Dermis microvascular lymphatic vessel endothelial cell (primary cell): Measurements from ENCODE around the gene ATP11A. TPM values are rescaled to one million over a fixed set of nuclear protein-coding genes. Genes with fewer than 3 reads are reported as not detected.
"Not testable (repeated sequence)": the region's sequence is repeated elsewhere in the genome, so short reads cannot be mapped to it uniquely, and the experiment has no call there.

Experiments
- DNase-seq, 2 donors: peaks; one replicate each; pipeline versions ENCODE4 v3.0.0 to v3.0.0-alpha.2; 2010; ENCODE audit warnings: low read depth in 2 of 2
- total RNA-seq: library from RNA; depleted of rRNA; stranded (reverse); fragments of >200 nt; gene quantifications from 2 replicates; pipeline ENCODE4 v1.2.1, GENCODE V29; 2014

Gene ATP11A
- total RNA-seq, 1 donor from 2014 or later, result 11.2 TPM

DNA sequence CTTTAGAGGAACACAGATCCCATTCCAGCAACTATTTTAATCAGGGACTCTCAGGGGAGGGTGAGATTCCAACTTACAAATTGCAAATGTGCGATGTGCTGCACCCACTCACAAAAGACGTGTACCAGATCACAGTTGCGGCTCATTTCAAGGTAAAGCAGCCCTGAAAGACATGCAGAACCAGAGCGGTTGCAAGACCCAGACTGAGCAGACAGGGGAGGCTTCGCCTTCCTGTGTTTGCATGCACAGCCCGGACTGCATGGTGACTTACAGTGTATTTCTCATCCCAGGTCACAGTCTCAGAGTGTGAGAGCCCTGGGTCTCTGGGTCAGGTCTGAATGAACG lies 84.6 kb downstream of the ATP11A start:
- DNase-seq, result no peak

DNA sequence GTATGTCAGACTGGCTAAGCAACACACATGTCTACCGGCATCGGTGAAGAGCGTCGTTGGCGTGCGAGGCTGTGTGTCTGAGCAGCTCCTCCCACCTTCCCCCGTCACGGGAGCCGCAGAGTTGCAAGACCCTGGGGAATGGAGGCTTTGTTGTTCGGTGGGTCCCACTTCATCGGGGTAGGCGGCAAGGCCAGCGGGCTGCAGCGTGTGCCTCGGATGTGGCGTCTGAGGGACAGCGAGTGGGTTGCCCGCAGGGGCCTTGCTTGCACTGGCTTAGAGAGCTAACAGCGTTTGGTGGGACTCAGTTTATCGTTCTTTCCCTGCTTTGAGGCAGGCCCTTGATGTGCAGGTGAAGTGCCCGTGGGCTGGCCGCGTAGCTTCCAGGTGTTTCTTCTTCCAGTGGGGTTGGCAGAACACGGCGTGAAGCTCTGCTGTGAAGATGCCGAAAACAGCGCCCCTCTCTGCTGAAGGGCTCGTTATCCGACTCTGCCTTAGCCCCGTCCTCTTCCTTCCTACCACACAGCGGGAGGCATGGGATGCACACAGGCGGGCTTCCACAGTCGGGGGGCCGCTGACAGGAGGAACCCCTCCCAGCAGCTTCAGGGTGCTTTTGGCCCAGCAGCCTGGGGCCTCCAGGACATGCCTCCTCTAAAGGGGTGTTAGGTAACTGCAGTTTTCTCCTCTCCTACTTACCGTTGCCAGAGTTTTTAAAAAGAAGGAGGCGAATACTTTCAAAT lies 85.2 kb downstream of the ATP11A start:
- no peak for DNase-seq

DNA sequence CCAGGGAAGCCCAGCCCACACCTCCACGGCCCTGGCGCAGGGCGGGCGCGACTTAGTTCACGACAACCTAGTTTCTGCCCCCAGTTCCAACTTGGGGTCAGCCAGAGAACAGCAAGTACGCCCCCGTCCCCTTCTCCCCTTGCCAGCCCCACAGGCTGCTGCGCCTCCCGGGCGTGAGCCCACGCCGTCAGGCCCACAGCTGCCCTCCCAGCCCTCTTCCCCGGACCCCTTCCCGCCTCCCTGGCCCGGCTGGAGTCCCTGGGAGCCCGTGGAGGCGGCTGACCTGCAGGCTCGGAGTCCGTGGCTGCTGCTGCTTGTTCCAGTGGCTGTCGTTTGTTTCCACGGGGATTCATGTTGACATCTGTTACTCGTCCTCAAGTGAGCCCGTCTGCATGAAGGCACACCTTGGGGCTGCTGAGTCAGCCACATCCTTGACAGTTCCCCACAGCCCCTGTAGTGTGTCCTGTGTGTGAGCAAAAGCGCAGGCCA lies 86.0 kb downstream of the ATP11A start:
- DNase-seq, result no peak

DNA sequence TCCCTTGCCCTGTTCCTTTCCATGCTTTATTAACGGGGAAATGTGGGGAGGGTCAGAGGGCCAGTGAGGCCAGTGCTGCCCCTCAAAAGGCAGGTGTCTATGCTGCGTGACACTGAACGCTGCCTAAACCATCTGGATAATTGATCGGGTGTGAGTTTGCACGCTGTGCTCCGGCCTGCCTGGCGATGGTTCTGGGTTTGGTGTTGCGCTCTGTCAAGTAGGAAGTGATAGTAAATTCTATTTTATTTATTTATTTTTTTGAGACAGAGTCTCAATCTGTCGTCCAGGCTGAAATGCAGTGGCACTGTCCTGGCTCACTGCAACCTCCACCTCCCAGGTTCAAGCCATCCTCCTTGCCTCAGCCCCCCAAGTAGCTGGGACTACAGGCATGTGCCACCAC lies 86.5 kb downstream of the ATP11A start:
- DNase-seq, result no peak

DNA sequence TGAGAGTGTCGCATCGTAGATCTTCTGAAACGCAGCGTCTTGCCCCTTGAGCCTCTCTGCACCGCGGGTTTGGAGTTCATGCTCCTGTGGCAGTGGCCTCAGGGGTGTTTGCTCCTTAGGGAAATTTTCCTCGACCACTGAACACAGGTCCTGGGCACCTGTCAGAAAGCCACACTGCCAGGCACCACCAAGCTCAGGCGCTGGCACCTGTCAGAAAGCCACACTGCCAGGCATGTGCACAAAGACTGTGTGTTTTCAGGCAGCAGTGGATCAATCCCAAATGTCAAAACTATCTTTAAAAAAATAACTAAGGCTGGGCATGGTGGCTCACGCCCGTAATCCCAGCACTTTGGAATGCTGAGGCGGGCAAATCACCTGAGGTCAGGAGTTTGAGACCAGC lies 87.1 kb downstream of the ATP11A start:
- no peak for DNase-seq

DNA sequence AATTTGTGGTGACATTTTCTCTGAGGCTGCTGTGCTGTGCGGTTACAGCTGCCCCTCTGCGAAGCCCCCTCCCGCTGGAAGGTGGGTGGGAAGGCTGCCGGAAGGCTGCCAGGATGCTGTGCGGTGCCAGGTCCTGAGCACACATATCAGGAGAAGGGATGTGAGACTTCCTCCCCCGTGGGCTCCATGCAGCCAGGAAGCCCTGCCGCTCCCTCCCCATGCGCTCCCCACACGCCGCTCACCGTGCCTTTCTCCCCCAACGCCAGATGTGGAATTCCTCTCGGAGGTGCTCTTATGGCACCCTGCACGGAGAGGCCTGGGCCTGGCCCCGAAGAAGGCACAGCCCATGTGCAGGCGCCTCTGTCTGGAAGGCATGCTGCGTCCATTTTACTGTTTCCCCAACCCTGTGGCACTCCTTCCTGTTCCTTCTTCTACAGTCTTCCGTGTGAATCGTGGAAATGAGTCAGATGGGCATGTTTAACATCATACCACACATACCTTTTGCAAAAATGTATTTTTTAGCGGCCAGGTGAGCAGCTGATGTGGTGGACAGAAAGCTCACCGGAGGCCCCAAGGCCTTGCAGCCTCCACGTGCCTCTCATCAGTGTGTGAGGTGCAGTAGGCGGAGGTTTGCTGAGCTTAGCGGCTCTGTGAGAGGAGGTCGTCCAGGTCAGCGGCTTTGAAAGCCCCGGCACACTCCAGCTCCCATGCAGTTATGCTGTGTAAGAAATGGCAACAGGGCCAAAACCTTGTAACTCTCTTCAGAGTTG lies 88.0 kb downstream of the ATP11A start:
- peak in 1 of 2 donors; percentile 13 for DNase-seq

DNA sequence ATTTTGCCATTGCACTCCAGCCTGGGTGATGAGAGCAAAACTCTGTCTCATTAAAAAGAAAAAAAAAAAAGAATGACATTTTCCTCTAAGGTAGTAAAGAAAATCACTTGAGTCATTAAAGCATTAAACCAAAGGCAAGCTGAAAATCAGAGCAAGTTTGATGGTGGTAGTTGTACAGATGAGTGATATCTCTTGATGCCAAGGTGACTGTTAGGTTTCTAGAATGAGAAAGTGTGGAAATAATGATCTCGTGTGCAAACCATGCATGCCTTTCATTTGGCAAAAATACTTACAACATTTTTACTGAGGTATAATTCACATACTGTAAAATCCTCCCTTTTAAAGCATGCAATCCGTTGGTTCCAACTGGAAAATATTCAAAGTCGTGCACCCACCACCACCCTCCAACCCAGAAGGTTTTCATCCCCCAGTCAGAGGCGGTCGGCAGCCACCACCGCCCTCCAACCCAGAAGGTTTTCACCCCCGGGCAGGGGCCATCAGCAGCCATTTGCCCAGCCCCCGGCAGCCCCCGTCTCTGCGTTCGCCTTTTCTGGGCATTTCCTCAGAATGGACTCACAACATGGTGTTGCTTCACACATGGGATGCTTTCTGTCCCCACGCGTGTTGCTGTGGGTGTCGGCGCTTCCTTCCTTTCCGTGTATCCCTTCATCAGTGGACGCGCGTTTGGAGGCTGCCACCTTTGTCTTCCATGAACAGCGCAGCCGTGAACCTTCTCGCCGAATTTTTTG lies 90.2 kb downstream of the ATP11A start:
- no peak for DNase-seq

DNA sequence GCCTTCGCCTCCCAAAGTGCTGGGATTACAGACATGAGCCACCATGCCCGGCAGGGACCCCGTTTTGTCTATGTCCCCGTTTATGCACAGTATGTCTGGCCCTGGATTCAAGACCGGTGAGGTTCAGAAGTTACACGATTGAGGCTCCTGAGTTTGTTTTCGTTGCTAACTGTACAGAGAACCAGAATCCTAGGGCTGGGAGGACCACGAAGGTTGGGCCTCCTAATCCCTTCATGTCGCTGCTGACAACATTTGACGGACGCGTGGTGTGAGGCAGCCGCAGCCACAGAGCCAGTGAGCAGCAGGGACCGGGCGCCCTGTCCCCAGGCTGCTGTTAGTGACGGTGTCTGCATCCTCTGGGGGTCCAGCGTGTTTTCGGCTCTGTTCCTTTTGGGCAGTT lies 91.4 kb downstream of the ATP11A start:
- DNase-seq, result no peak

DNA sequence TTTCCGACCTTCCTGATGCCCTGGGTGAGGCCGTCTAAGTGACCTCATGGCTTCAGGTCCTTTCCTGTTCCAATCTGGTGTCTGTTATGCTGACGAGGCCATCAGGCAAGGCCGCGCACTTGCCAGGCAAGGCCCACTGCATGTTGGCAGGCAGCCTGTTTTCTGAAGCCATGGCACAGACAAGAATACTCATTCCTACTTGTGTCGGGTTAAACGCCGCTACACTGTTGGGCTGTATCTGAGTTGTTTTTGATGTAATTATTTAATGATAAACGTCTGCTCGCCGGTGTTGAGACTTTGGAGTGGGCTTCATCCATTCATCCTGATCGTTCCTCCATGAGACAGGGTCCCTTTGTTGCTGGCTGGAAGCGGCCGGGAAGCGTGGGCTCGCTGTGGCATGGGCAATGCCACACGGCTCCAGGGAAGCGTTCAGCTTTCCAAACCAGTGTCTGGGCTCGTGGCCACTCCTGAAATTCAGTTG lies 92.1 kb downstream of the ATP11A start:
- peak; percentile 63 to 64 for DNase-seq

DNA sequence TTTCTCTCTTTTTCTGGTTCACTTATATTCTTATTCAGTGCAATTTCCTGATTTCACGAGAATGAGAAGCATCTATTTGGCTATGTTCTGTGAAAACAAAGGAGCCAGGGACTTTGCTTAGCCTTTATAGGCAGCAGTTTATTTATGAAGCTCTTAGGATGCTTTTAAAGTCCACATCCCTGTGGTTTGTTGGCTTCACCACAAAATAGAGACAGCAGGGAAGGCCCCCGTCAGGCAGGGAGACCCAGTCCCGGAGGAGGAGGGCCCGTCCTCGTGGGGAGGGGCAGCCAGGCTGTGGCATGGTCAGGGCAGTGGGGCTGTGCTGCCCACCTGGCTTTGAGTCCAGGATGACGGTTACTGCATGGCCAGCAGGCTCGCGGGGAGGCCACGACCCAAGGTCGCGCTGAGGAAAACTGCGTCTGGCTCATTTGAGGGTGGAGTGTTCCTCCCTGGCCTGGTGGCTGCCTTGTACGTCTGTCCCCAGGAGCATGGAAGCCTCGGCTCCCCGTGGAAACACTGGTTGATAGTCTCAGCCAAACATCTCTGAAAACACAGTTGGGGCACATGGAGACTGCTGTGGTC lies 92.7 kb downstream of the ATP11A start:
- no peak for DNase-seq

DNA sequence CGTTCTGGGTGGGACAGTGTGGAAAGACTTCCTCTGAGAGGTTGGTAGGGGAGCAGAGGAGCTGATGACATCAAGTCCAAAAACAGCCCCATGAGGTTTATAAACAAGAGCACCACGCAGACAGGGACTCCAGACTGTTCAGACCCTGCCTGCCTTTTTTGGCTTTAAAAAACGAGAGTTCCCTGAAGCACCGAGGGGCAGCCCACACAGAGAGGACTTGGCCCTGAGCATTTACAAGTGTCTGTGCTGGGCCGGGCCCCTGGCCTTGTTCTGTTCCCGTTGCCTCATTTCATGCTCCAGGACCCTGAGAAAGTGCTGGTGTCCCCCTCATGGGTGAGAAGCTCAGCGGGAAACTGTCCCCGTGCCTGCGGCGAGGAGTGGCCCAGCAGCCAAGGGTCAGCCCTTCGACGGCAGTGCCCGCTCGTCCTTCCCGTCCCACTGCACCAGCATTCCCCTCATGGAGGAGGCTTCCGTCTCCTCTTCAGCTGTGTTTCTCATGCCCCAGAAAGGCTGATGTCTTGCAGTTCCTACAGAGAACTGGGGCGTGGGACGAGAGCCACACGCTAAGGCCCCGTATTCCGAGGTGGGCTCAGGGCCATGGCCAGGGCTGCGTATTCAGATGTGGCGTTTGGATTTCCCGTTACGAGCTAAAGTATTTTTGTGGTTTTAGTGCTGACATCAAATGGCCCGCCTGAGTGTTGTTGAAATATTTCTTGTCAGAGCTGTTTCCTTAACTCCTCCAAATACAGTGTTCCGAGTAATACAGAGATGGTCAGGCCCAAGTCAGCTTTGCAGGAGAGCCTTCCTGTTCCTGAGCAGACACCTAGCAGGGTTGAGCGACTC lies 93.5 kb downstream of the ATP11A start:
- no peak for DNase-seq

DNA sequence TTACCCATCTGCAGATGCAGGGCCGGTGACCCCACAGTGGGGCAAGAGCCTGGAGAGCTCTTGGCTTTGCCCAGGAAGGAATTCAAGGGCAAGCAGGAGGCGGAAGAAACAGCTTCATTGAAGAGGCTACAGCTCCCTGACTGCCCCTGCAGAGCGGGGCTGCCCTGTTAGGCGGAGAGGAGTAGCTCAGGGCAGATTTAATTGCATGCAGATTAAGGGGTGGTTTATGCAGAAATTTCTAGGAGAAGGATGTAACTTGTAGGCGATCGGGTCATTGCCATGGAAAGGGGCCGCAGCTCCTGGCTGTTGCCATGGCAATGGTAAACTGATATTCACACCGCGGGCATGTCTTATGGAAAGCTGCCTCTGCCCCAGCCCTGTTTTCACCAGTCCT lies 94.1 kb downstream of the ATP11A start:
- DNase-seq, result no peak

DNA sequence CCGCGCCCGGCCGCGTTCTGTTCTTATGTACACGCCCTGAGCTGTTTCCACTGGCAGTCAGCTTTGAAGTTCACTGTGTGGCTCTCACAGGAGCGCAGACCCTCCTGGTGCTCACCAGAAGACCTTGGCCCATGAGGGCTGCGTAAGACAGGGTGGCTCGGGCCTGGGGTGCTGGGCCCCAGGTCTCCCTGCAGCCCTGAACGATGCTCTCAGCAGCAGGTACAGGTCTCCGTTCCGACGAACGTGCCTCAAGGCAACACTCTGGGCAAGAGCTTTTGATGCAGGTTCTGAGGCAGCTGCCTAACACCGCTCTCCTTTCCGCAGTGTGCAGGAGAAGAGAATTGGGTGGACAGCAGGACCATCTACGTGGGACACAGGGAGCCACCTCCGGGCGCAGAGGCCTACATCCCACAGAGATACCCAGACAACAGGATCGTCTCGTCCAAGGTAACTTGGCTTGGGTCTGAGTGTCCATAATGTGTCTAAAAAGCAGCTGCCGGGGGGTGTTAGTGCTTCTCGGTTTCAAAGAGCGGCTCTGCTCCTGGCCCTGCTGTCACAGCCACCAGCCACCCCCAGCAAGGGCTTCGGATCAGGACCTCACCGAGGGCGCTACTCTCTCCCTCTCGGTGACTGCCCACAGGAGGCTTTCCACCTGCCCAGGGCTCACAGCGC lies 95.1 kb downstream of the ATP11A start:
- DNase-seq, result no peak

DNA sequence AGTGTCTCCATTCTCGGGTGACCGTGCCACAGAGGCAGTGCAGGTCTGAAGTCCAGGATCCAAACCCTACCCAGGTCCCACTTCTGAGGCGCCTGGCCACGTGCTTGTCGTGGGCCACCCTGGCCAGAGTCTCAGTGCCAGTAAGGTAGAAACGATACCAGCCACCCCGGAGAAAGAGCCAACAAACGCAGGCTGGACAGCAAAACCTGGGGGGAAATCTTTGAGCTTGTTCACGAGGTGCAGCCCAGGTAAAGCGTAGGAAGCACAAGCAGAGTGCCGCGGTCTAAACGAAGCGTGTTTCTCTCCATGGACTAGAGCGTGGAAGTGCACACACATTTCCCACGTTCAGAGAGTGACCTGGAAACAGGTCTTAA lies 95.6 kb downstream of the ATP11A start:
- DNase-seq, result no peak

DNA sequence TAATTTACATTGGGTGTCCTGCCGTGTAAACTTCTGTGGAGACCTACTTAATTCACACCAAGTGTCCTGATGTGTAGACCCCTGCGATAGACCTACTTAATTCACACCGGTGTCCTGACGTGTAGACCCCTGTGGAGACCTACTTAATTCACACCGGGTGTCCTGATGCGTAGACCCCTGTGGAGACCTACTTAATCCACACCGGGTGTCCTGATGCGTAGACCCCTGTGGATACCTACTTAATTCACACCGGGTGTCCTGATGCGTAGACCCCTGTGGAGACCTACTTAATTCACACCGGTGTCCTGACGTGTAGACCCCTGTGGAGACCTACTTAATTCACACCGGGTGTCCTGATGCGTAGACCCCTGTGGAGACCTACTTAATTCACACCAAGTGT lies 97.0 kb downstream of the ATP11A start:
- not testable (repeated sequence) for DNase-seq

DNA sequence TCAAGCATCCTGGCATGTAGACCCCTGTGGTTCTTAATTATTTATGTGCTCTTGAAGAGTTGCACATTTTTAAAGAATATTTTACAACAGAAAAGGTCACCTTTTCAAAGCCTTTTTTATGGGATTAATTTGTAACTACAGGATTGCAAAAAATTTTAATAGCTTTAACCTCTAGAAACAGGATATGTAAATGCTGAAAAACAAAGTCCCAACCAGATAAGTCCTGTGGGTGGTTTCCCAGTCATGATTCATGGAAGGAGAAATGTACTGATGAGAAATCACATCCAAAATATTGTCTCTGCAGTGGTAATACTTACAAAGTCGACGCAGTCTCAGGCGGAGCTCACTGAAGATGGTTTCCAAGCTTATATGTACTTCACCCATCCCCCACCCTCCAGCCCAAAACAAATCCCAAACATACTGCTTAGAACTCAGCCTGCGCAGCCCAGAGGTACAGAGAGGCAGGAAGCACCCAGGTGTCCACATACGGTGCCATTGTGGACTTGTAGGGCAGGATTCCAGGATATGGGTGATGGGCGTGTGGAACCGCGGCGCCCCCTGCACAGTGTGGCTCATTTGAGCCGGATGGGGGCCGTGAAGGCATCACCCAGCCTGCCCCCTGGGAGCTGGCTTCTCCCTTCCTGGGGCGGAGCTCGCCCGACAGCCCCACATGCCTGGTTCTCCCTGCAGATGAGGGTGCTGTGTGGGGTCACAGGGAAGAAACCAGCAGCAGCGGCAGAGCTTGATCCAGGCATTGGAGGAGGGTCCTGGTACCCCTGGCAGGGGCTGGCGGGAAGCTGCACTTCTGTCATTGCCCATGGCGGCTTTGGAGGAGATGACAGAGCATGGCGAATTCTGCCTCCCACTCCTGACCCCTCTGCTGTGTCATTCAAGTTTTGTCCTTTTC lies 101.2 kb downstream of the ATP11A start:
- DNase-seq, result no peak

DNA sequence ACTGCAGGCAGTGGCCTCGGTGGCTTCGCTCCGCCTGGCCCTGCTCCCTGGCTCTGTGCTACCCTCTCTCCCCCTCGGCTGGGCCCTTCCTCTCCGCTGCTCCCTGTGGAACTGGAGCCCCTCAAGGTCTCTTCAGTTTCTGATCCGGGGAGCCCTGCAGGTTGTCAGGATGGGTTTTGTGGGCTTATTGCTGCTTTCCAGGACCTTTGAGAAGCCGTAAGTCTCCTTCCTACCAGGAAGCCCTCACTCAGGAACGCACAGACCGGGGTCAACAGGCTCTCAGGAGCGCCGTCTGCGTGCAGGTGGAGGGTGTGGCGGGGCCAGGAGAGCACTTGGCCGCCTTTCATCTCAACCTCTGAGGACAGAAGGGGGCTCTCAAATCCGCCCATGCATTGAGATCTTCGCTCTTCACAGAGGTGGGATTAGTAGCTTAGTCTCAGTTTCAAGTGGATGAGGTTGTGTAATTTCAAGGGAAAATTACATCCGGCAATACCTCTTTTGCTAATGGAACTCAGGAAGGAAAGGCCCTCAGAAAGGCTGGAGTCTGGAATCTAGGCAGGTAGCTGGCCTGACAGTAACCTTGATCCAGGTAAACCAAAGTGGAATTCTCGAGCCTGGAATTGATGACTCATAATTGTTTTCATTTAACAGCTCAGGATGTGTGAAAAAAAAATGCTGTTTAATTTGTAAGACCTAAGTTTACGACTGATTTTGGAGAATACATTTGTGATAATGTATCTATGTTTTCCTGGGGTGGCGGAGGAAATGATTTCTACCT lies 102.0 kb downstream of the ATP11A start:
- DNase-seq, result peak in 1 of 2 donors; percentile 11

DNA sequence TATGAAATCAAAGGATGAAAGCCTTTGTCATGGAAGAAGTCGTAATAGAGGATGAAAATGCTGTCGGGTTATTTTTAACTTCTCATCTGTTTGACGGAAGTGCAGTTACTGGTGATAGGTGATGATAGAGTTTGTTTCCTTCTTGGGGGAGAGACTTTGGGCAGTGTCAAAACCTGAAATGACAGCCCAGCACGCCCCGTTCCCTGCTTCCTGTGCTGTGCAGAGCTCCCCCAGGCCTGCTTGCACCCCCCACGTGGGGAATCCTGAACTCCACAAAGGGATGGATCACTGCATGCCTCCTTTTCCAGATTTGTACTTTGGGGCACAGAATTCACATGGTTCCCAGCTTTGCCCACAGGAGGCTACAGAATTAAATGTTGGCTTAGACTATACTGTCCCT lies 102.7 kb downstream of the ATP11A start:
- no peak for DNase-seq
